ENCODE measurements around the gene KLC1. TPM values are rescaled to one million over a fixed set of nuclear protein-coding genes. Genes with fewer than 3 reads are reported as not detected.

KLC1 gene
- total RNA-seq, 4 donors from 2014 or later = 205 to 427 (median 291) TPM

DNA sequence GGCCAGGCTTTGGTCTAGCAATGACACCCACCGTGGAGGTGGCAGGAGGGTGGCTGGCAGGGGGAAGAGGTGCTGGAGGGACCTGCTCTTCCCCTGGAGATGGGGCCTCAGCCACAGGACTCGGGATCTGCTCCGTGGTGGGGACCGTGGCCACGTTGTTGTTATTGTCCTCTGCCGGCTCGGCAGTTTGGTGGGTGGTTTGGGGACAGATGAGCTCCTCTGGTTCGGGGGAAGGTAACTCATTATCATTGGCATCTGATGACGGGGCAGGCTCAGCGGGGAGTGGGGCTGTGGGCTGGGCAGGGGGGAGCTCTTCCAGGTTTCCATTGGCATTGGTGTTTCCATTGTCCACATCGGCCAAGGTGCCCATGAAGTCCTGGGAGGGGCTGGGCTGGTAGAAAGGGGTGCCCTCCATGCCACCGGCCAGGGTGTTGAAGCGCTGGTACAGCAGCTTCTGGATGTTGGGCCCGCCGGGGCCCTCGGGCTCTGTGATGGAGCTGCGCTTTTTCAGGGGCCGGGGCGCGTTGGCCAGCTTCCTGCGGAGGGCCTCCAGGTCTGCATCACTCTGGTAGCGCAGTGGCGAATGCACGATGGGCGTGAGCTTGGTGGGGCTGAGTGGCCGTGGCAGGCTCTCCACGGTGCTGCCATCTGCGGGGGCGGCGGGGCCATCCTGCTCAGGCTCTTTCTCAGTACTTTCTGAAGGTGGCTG, 110.9 kb downstream of the KLC1 start:
- Histone ChIP-seq H3K27ac (no peak overlapping the region), H3K36me3 (peaks cover 0 to 12% (median 0%) of the 10 kb centered on the region in 4 donors), H3K4me3 (no peak overlapping the region), H3K9me3 (no peaks in the 10 kb centered on the region), H3K27me3 (no peaks in the 10 kb centered on the region), H3K4me1 (peaks cover 0 to 12% (median 4%) of the 10 kb centered on the region in 4 donors)
- no peak for DNase-seq
- in situ Hi-C loops (cut with MboI; ENCODE audit: low pct_ligation_motif_present in 1 of 4, low pct_unique_long_range_greater_than_20kb in 1 of 4, low sequenced_read_pairs in 3 of 4) (no loop called here), intact Hi-C loops (cut with DNase I; ENCODE audit: low total_unique reads) (no loop called here)
- WGBS, 2 donors (ENCODE audit: low coverage in 1 of 2) = 95% methylated on average over 28 of the region's 30 CpGs; no CpG with 5 or more reads in 1 of the 2 donors
- TF ChIP-seq POLR2AphosphoS5 (IDR thresholded peaks at IDR 0.05) = no peak
- TF ChIP-seq, protein P1, sequence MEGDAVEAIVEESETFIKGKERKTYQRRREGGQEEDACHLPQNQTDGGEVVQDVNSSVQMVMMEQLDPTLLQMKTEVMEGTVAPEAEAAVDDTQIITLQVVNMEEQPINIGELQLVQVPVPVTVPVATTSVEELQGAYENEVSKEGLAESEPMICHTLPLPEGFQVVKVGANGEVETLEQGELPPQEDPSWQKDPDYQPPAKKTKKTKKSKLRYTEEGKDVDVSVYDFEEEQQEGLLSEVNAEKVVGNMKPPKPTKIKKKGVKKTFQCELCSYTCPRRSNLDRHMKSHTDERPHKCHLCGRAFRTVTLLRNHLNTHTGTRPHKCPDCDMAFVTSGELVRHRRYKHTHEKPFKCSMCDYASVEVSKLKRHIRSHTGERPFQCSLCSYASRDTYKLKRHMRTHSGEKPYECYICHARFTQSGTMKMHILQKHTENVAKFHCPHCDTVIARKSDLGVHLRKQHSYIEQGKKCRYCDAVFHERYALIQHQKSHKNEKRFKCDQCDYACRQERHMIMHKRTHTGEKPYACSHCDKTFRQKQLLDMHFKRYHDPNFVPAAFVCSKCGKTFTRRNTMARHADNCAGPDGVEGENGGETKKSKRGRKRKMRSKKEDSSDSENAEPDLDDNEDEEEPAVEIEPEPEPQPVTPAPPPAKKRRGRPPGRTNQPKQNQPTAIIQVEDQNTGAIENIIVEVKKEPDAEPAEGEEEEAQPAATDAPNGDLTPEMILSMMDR (IDR thresholded peaks at IDR 0.05) = no peak
- no peak for TF ChIP-seq POLR2A (IDR thresholded peaks at IDR 0.05)
- TF ChIP-seq EP300 (IDR thresholded peaks at IDR 0.05; ENCODE audit: low read depth) = no peak

DNA sequence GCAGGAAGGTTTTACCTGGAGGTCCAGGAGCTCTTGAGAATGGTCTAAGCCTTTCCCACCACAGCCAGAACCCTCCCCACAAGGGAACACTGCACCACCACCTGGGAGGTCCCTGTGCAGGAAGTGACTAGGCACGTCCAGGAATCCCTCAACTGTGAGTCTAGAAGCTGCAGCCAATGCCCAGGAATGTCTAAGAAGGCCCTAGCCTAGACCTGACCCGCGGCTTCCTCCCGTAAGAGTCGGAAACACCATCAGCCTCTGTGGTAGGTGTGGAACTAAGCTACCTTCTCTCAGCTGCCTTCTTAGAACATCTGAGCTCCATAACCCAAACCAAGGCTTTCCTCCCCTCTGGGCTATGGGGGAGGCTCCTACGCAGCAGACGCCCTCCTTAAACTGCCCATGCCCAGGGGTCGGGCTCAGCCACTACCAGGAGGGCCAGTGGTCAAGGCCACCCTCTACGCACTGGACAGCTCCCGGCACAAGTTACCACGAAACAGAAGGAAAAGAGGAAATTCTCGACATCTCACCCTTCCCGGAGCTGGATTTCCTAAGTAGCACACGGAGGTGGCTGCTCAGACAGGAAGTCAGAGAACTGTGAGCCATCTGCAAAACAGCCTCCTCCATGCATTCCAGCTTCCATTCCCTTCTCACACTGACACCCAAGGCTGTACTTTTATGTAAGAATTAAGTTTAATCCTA, 112.1 kb downstream of the KLC1 start:
- in situ Hi-C loops (cut with MboI; ENCODE audit: low pct_ligation_motif_present in 1 of 4, low pct_unique_long_range_greater_than_20kb in 1 of 4, low sequenced_read_pairs in 3 of 4) = no loop called here
- no peak overlapping the region for H3K27ac ChIP-seq
- H3K4me1 ChIP-seq = peaks cover 0 to 5% (median under 1%) of the 10 kb centered on the region in 4 donors
- WGBS, 2 donors (ENCODE audit: low coverage in 1 of 2) = 87% methylated on average over 14 of the region's 14 CpGs; no CpG with 5 or more reads in 1 of the 2 donors
- intact Hi-C loops (cut with DNase I; ENCODE audit: low total_unique reads) = no loop called here
- no peaks in the 10 kb centered on the region for H3K9me3 ChIP-seq
- TF ChIP-seq EP300 (IDR thresholded peaks at IDR 0.05; ENCODE audit: low read depth) = no peak
- TF ChIP-seq, protein P1 (IDR thresholded peaks at IDR 0.05) = no peak
- TF ChIP-seq POLR2AphosphoS5 (IDR thresholded peaks at IDR 0.05) = no peak
- TF ChIP-seq POLR2A (IDR thresholded peaks at IDR 0.05) = no peak
- peaks cover 0 to 12% (median 0%) of the 10 kb centered on the region in 4 donors for H3K36me3 ChIP-seq
- no peaks in the 10 kb centered on the region for H3K27me3 ChIP-seq
- no peak overlapping the region for H3K4me3 ChIP-seq
- no peak for DNase-seq

DNA sequence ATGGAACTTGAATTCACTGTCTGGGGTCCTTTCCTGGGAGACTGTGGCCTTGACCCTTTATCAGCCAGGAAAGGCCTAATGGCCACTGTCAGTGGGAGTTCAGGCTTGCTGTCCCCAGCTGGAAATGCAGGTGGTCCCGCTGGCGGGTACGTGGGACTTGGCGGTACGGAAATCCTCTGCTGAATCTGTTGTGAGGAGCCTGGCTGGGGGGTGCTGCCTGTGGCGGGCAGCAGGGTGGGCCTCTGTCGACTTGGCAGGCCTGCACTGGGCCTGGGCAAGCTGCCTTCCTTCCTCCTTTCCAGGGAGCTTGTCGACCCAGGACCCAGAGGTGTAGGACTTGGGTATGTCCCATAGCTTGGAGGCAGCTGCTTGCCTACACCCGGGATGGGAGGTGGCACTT, 112.9 kb downstream of the KLC1 start:
- TF ChIP-seq POLR2A (IDR thresholded peaks at IDR 0.05) (no peak), EP300 (IDR thresholded peaks at IDR 0.05; ENCODE audit: low read depth) (no peak), POLR2AphosphoS5 (IDR thresholded peaks at IDR 0.05) (no peak)
- TF ChIP-seq, protein P1 (IDR thresholded peaks at IDR 0.05) = no peak
- Histone ChIP-seq H3K4me3 (no peak overlapping the region), H3K27me3 (no peaks in the 10 kb centered on the region), H3K27ac (no peak overlapping the region), H3K36me3 (peaks cover 0 to 12% (median 0%) of the 10 kb centered on the region in 4 donors), H3K4me1 (no peaks in the 10 kb centered on the region), H3K9me3 (no peaks in the 10 kb centered on the region)
- DNase-seq = no peak
- WGBS, 2 donors (ENCODE audit: low coverage in 1 of 2) = 91% methylated on average over 9 of the region's 9 CpGs; no CpG with 5 or more reads in 1 of the 2 donors
- in situ Hi-C loops (cut with MboI; ENCODE audit: low pct_ligation_motif_present in 1 of 4, low pct_unique_long_range_greater_than_20kb in 1 of 4, low sequenced_read_pairs in 3 of 4) = no loop called here
- intact Hi-C loops (cut with DNase I; ENCODE audit: low total_unique reads) = no loop called here

DNA sequence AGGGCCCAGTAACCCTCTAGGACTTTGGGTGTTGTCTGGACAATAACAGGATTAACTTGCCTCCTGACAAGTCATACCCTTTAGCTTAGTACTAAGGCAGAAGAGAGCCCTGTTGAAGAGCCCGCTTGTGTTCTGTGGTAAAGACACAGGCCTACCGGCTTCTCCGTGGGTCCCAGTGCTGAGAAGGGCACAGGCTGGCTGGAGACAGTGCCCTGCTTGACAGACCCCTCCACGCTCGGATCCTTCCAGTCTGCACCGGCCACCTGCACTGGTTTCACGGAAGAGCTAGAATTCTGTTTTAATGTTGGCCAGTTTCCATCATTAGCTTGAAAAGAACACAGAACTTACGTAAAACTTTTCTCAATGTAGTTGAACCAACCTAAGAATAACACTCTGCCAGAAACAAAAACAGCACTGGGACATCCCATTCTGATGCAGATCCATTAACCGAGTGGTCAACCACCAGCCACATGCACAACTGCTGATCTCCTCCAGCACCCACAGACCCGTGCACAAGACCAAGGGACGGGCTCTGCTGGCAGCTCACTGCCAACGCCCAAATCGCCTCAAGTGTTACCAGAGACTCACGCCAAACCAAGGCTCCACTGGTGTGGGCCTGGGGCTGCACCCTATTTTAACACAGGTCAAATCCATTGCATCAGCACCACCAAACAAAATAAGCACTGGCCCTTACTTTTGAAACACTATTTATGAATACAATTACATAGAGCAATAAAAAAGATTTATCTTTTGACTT, 113.7 kb downstream of the KLC1 start:
- intact Hi-C loops (cut with DNase I; ENCODE audit: low total_unique reads) (no loop called here), in situ Hi-C loops (cut with MboI; ENCODE audit: low pct_ligation_motif_present in 1 of 4, low pct_unique_long_range_greater_than_20kb in 1 of 4, low sequenced_read_pairs in 3 of 4) (no loop called here)
- Histone ChIP-seq H3K4me3 (no peak overlapping the region), H3K27me3 (no peaks in the 10 kb centered on the region), H3K36me3 (peaks cover 0 to 10% (median 0%) of the 10 kb centered on the region in 4 donors), H3K9me3 (no peaks in the 10 kb centered on the region), H3K4me1 (no peaks in the 10 kb centered on the region), H3K27ac (no peak overlapping the region)
- TF ChIP-seq, protein P1 (IDR thresholded peaks at IDR 0.05) = no peak
- TF ChIP-seq EP300 (IDR thresholded peaks at IDR 0.05; ENCODE audit: low read depth) = no peak
- TF ChIP-seq POLR2AphosphoS5 (IDR thresholded peaks at IDR 0.05) = no peak
- TF ChIP-seq POLR2A (IDR thresholded peaks at IDR 0.05) = no peak
- WGBS, 2 donors (ENCODE audit: low coverage in 1 of 2) = 91% methylated on average over 14 of the region's 14 CpGs; no CpG with 5 or more reads in 1 of the 2 donors
- DNase-seq = no peak

All from transverse colon (tissue), 4 donors.